H4 (cell line): ENCODE results near the gene TMEM79. TPM values are rescaled to one million over a fixed set of nuclear protein-coding genes. Genes with fewer than 3 reads are reported as not detected.

Source experiments
- DNase-seq: peaks from one replicate; pipeline ENCODE4 v3.0.0-alpha.2; 2015; ENCODE audit warnings: low spot score
- total RNA-seq: library from RNA; depleted of rRNA; stranded (reverse); fragments of >200 nt; shearing (Covaris generic); gene quantifications from 2 replicates; pipeline ENCODE4 v1.2.3, GENCODE V29; 2014

TMEM79 gene
- total RNA-seq, 1 experiment from 2014 or later, result 1.4 TPM

DNA sequence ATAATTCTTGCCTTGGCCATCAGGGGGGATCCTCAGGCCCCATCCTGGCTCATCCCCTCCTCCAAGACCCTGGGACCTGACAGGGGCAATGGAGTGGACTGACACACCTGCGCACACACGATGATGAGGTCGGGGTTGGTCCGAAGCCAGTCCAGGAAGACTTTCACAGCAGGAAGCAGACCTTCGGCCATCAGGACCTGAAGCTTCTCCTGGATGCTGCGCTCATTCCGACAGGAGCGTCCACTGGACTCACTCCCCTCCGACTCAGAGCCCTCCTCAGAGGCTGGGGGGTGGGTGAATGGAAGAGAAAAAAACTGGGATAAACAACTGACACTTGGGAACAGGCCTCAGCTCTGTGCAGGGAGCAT lies 20.9 kb upstream of the TMEM79 start:
- DNase-seq, result no peak

DNA sequence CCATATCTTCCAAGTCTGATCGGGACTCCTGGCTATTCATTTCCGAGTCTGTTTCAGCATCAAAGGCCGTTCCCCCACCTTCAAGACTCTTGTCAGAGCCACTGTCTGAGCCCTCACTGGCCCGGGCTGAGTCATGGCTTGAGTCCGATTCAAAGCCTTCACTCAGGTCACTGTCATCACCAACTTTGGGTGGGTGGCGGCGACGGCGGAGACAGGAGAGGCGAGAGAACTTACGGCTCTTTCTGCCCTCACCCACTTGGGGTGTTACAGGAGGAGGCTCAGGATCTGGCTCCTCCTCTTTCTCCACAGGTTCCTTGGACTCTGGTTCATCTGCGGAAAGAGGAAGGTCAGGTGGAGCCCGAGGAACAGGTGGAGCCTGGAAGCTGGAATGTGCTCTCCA lies 18.1 kb upstream of the TMEM79 start:
- no peak for DNase-seq

DNA sequence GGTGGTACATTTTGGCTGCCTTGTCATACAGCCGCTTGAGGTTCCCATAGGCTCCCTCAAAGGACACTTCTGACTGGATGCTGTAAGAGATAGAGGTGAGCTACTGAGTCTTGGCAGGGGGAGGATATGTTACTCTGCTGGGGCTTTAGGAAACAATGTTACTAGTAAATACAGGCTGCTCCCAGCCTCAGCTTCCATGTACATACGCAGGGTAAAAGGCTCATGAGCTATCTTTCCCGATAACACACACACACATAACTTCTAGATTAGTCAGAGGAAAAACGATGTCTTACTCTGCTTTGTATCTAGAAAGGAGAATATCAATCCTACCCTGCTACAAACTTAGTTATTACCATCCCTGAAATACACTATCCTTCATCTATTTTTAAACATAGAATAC lies 15.8 kb upstream of the TMEM79 start:
- DNase-seq, result no peak

DNA sequence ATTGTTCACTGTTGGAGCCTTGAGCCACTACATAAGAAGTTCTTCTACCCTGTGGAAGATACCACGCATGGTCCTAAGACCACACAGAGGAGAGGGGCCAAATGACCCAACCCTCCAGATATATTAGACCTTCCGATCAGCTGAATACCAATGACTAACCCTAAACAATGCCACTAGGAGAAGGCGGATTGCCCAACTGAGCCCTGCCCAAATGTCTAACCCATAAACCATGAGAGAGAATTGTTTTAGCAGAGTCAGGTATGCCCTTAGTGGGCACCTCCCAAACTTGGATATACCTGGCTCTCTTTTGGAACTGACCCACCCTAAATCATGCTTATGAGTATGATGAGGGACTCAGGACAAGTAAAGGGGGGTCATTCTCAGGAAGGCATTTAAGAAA lies 13.8 kb upstream of the TMEM79 start:
- no peak for DNase-seq

DNA sequence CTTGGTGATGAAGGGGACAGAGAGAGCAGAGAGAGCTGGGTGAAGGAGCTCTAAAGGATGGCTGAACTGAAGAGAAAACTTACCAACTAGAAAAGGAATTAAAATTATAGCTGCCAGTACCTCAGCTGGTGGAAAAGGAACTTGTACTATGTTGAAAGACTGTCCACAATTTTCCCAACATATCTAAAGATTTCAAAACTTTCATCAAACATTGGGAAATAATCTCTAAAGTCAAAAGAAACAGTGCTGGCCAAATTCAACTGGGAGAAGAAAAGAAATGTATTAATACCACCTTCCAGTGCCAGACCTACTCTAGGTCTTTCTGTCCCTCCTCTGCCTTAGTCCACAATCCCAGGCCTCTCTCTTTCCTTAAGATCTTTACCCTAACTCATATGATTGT lies 7.6 kb upstream of the TMEM79 start:
- no peak for DNase-seq

DNA sequence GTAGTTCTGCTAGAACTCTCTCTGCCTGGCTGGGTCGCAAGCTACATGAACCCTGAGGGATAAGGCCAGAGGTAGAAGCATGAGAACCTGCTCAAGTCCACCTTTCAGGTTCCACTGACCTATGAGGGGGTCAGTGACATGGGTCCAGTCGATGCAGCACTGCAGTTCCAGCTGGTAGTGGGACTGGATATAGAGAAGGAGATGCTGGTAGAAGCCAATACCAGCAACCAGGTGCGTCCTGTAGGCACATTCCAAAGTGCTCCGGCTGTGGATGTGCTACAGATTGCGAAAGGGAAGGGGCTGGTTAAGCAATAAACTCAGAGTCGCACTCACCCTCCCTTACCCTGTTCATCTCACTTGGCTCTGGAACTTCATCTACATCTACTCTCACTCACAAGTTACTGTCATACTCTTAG lies 7.2 kb upstream of the TMEM79 start:
- no peak for DNase-seq

DNA sequence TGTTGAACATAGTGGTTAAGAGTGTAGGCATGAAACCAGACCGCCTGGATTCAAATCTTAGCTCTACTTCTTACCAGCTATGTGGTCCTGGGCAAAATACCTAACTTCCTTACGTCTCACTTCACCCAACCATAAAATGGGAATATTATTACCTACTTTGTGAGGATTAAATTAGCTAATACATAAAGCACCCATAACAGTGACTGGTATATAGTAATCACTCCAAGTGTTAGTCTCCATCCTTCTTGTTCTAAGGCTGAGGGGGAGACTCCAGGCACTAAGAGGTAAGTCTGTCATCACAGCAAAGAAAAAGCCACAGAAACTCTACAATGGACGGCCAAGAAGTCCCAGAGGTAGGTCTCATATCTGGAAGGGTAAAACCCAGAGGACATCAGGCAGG lies 4.3 kb upstream of the TMEM79 start:
- no peak for DNase-seq

DNA sequence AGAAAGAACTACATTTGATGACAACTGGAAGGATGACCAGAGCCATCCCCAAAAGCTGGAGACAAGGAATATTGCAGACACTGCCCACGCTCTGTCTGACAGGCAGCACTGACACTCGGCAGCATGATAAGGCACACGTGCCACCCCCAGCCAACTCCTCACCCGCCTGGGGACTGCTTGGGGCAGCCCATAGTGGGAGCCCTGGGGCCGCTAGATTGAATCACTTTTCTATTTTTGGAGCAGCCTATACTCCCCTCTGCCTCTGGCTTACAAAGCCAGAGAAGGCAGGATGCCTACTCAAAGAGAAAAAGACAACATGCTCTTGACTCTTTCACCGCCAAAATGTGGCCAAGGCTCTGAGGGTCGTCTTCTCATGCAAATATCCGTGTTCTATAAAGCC lies 2.8 kb upstream of the TMEM79 start:
- DNase-seq, result no peak

DNA sequence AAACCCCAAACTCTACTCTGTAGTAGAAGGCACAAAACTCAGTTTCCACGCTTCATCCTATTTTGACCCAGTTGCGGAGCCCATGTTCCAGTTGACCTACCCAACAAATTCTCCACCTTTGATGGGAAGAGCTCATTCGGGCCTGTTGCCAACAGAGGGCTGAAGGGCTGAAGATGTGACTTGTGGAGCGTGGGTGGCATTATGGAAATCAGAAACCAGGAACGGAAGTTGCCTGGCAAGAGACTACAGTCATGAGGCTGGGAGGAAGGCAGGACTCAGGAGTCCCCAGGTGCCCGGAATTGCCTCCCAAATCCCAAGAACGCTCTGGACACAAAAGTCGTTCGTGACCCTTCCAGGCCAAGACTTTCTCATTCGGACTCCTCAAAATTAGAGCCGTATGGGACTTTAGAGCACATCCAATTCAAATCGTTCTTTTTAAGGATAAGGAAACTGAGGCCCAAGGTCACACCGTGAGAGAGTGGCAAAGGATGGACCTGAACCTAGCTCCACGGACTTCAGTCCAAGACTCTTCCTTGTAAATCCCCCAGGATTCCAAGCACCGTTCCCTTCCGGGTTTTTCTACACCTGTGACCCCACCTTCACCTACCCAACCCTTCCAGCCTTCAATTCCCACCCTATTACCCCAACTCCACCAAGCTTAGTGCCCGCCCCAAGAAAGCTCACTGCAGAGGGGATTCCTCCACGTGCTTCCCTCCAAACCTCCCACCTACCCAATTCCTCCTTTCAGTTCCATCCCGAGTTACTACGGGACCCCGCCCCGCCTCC lies 2.2 kb upstream of the TMEM79 start:
- DNase-seq, result peak; percentile 30

DNA sequence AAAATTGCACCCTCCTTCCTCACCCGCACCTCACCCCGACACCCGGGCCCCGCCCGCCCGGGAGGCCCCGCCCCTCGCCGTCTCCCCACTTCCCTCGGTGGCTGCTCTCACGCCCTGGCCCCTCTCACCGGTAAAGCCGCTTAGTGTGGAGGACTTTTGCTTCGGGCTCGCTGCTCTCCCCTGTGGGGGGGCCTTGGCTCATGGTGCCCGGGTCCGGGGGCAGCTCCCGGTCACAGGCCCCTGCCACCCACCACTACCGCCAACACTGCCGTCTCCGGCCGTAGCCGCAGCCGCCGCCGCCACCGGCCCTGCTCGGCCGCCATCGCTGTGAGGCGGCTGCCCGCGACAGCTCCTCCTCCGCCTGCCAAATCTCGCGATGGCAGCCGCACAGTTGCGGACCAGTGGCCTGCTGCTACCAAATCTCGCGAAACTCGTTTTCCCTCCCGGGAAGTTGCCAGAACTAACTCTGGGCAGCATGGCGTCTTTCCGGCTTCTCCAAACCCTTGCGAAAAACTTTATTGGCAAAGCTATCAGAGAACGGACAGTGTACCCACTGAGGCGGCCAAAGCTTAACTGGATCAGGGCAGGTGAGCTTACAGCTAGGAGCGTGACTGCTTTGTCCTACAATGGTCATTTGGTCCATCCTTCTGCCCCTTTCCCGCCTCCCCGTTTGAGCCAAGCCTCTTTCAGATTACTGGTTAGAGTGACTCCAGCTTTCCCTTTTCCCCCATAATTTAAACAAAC lies 1.5 kb upstream of the TMEM79 start, which contains the start of gene SMG5:
Gene SMG5 (minus strand): TSS at position 347 of the 744 bp plus-strand sequence. CDS start 145 bp downstream, at position 202.
- DNase-seq, result peak; percentile 97

DNA sequence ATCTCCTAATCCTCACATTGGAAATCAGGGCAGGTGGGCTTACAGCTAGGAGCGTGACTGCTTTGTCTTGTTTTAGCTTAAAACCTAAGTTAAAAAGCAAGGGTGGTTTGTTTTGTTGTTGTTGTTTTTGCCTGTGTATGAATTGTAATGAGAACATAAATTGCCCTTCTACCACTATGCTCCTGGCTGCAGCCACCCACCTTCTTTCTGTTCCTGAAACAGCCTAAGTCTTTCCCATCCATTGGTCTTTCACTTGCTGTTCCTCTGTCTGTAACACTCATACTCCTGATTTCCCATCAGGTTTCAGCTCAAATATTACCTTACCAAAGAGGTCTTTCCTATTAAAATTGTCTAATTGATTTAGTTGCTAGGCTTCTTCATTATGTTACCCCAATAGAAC lies 604 bp upstream of the TMEM79 start:
- no peak for DNase-seq

DNA sequence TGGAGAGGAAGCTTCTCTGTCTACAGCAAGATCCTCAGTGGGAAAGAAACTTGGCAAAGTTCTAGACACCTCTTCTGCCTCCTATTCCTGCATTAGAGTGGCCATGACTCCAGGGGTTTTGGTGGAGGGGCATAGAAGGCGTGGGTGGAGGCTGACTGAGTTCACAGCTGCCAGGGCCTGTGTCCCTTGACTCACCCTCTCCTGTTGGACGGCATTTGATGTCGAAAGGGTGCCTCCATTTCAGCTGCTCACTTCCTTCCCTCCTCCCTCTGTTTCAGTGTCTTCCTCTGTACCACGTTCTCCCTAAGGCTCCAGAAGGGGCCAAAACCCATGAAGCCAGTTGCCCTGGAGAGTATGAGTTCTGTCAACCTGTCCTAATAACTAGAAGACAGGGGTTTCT lies 632 bp downstream of the TMEM79 start:
- DNase-seq, result no peak

DNA sequence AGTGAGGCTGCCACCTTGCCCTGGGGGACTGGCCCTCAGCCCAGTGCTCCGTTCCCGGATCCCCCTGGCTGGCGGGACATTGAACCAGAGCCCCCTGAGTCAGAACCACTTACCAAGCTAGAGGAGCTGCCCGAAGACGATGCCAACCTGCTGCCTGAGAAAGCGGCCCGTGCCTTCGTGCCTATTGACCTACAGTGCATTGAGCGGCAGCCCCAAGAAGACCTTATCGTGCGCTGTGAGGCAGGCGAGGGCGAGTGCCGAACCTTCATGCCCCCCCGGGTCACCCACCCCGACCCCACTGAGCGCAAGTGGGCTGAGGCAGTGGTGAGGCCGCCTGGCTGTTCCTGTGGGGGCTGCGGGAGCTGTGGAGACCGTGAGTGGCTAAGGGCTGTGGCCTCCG lies 1.3 kb downstream of the TMEM79 start:
- no peak for DNase-seq

DNA sequence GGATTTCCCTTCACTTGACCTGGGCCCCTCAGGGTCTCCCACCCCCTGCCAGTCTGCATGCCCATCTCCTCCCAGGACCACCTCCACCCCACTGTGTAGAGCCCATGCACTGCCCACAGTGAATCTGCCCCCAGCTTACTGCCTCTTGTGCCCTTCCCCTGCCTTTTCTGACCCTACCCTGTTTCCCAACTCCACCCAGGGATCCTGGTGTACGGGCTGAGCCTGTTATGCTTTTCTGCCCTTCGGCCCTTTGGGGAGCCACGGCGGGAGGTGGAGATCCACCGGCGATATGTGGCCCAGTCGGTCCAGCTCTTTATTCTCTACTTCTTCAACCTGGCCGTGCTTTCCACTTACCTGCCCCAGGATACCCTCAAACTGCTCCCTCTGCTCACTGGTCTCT lies 1.9 kb downstream of the TMEM79 start:
- DNase-seq, result no peak

DNA sequence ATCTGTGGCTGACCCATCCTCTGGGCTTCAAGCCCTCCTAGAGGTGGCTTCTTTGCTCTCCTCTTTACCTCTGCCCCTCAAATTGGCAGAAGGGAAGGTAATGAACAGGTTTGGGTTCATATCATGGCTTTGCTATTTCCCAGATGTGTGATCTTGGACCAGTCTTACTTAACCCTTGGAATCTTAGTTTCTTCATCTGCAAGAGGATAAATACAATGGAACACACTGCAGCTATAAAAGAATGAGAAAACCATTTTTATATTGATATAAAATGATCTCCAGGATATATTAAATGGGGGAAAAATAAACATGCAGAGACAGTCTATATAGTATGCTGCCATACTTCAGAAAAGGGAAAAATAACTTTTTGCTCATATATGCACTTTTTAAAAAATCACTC lies 5.7 kb downstream of the TMEM79 start:
- DNase-seq, result no peak

DNA sequence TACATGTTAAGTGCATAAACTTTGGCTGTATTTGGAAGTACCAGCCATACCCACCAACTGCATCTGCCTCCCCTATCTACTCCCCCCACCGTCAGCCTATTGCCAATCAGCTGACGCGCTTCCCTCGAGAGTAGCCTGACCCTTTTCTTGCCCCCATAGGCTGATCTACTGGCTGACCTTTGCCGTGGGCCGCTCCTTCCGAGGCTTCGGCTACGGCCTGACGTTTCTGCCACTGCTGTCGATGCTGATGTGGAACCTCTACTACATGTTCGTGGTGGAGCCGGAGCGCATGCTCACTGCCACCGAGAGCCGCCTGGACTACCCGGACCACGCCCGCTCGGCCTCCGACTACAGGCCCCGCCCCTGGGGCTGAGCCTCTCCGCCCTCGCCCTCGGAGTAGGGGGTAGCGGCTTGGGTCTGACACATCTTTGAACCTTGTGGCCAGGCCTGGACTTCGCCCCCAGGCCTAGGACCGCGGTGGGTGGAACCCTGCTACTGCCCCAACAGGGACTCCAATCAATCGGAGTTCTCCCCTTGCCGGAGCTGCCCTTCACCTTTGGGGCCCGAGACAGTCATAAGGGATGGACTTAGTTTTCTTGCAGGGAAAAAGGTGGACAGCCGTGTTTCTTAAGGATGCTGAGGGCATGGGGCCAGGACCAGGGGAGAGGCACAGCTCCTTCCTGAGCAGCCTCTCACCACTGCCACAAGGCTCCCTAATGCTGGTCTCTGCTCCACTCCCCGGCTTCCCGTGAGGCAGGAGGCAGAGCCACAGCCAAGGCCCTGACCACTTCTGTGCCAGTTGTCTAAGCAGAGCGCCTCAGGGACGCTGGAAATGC lies 7.3 kb downstream of the TMEM79 start:
- peak; percentile 25 for DNase-seq

DNA sequence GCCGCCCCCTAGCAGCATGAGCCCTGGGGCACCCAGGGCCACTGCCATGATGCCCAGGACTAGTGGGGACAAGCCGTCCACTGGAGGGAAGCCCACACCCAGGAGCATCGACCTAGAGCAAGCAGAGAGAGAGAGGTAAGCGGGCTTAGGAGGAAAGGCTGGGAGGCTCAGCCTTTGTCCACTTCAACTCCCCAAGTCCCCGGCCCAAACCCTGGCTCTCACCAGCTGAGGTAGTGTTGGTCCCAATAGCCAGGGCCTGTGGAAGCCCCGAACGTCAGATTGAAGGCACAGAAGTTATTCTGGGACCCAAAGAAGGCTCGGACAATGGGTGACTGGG lies 8.9 kb downstream of the TMEM79 start:
- DNase-seq, result no peak

DNA sequence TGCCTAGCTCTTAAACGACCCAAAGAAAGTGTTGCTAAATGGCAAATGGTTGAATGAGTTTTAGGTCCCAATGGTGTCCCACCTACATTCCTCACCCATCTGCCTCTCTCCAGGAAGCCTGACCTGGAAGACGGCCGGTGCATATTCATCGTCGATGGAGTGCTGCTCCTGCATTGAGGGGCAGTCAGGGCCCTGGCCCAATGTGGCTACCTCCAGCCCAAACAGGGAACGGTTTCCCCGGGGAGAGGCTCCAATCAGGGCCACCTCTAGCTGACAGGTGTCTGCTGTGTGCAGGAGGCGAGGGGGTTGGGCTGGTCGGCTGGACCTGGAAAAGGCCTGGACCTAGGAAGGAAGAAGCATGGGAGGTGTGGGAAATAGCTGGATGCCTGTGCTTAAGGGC lies 9.8 kb downstream of the TMEM79 start:
- DNase-seq, result no peak

DNA sequence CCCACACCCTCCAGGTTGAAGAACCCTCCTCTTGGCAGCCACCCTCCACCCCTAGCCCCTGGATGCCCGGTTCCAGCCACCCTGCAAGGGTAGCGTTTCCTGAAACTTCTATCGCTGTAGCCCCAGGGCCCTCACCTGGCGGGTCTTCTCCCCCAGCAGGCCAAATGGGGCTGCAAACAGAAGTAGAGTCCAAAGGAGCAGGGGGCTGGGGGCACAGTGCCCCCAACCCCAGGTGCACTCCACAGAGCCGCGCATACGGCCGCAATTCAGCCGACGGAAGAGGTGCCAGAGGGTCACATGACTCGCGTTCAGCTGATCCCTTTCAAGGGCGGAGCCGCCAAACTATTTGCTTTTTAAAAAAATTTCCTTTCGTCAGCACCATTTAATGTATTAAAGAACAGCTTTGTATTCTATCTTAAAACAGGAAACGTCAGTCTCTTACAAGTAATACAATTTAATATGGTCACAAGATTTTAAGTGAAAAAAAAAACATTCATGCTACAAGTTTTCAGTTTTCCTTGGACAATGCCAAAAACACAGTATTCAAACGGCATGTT lies 11.3 kb downstream of the TMEM79 start, which contains the start of gene GLMP:
Gene GLMP (minus strand): TSS at position 289 of the 557 bp plus-strand sequence. CDS start 34 bp downstream, at position 255.
- DNase-seq, result peak; percentile 49

DNA sequence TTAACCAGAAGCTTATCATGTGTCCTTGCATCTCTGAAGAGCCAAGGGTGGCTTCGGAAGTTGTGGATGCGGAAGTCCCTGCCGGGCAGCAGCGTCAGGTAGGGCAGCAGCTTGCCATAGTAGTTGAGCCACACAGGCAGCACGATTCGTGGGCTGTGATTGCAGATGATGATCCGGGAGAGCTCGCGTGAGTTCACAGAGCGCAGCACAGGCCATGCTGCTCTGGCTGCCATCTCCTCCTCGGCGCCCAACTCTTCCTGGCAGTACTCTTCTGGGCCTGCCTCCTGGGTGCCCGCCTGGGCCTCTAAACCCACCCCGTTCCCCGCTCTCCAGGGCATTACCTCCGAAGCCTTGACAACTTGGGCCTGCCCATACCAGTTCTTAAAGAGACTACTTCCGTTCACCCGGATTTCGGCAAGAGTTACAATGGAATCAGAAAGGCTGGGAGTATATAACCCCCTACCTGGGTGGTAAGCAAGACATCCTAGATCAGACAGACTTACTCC lies 14.8 kb downstream of the TMEM79 start, which contains the start of gene VHLL:
Gene VHLL (minus strand): TSS at position 456 of the 506 bp plus-strand sequence. CDS start 118 bp downstream, at position 338.
- DNase-seq, result no peak

DNA sequence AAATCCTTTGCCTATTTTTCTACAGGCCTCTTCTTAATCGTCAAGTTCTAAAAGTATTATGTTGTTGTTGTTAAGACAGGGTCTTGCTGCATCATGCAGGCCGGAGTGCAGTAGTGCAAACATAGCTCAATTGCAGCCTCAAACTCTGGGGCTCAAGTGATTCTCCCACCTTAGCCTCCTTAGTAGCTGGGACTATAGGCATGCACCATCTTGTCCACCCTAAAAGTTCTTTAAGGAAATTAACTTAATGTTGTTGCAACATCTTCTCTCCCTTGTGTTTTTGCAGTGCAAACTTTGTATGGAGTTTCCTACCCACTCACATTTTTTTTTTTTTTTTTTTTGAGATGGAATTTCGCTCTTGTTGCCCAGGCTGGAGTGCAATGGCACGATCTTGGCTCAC lies 19.1 kb downstream of the TMEM79 start:
- no peak for DNase-seq

DNA sequence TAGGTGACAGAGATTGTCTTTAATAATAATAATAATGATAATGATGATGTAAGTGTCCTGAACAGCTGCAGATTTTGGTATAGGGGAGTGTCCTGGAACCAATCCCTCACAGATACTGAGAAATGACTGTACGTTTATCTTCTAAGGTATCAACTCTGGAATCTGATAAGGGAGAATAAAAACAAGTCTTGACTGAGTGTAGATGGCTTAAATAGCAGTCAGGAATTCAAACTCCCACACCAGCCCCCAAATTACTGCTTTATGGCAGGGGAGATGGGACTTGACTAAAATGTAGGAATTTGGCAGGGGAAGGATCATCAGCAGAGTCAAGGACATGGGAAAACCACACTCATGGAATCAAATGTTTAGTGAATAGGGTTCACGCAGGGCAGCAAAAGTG lies 21.1 kb downstream of the TMEM79 start:
- DNase-seq, result no peak
